Right lobe of liver (tissue), 6 donors: ENCODE results near the gene CNTNAP1. TPM values are rescaled to one million over a fixed set of nuclear protein-coding genes. Genes with fewer than 3 reads are reported as not detected.

ENCODE experiments used
- ATAC-seq, 4 donors: fragments of 200-7000 bp; cut with Tn5 transposase; one replicate each; pipeline ENCODE4 v1.9.1; 2020; ENCODE audit warnings: mild to moderate bottlenecking in 4 of 4, moderate library complexity in 4 of 4
- DNase-seq, 3 donors: peaks; one replicate each; pipeline ENCODE4 v3.0.0-alpha.2; 2020
- H3K27ac ChIP-seq, 3 donors: fragments of 200-600 bp; one replicate each; pipeline ENCODE4 v1.8.0; 2022
- H3K27me3 ChIP-seq, 2 donors: fragments of 200-600 bp; one replicate each; pipeline ENCODE4 v1.8.0; 2022
- H3K36me3 ChIP-seq, 4 donors: fragments of 200-600 bp; sonication (generic) in 1 of 4; one replicate each; pipeline versions ENCODE4 v1.5.1 to v1.8.0; 2017 to 2022; ENCODE audit warnings: control low read depth in 1 of 4
- H3K4me1 ChIP-seq, 4 donors: fragments of 200-600 bp; sonication (generic) in 1 of 4; one replicate each; pipeline versions ENCODE4 v1.5.1 to v1.8.0; 2017 to 2022; ENCODE audit warnings: control low read depth in 1 of 4
- H3K4me3 ChIP-seq, 3 donors: fragments of 200-600 bp; one replicate each; pipeline ENCODE4 v1.8.0; 2022
- H3K9me3 ChIP-seq, 4 donors: fragments of 200-600 bp; sonication (generic) in 1 of 4; one replicate each; pipeline versions ENCODE4 v1.5.1 to v1.8.0; 2017 to 2022; ENCODE audit warnings: control low read depth in 1 of 4
- POLR2A ChIP-seq: fragments of 450-650 bp; IDR thresholded peaks from one replicate; pipeline ENCODE4 v1.6.1; 2017; ENCODE audit warnings: antibody characterized with exemption, mild to moderate bottlenecking
- WGBS: methylation state at CpG from one replicate; pipeline ENCODE4 v1.1.6; 2018; ENCODE audit warnings: low coverage, low lambda C conversion rate; ENCODE audit not compliant: insufficient coverage; ENCODE audit errors: missing lambda C conversion rate; 5-methylcytosine and 5-hydroxymethylcytosine counted together
- intact Hi-C, 2 donors: fragments of 100-400 bp; cut with DNase I; formaldehyde crosslinking; loops; one replicate each; pipeline versions ENCODE4 v1.11.2 to v1.14.1; 2022
- long read RNA-seq: library from polyadenylated mRNA; unstranded; transcript quantifications from one replicate; pipeline ENCODE4 v2.0.0, GENCODE V29; 2019
- total RNA-seq, 6 experiments: library from RNA; depleted of rRNA in 2 of 6; stranded (reverse); fragments of >200 nt in 2 of 6; fragmentation: NEBNext Ultra II Directional in 3 of 6; extraction: Animal tissue kit (Norgen Biotek cat#: 25700) in 3 of 6; gene quantifications; one replicate each; pipeline versions ENCODE4 v1.1.0 to v1.2.4, GENCODE V29; 2016 to 2023
- TF ChIP-seq, protein P1 (sequence below), 4 donors: fragments of 200-600 bp in 3 of 4; fragments of 450-650 bp in 1 of 4; IDR thresholded peaks; one replicate each; pipeline versions ENCODE4 v1.5.1 to v1.8.0; 2016 to 2022; ENCODE audit warnings: antibody characterized with exemption in 4 of 4, mild to moderate bottlenecking in 2 of 4
- donor health status: DM: no; HTN: yes; CAD: no.
- donor health status: DM: no; HTN: no; CAD: no.
- donor health status: DM: no; HTN: no; CAD: no.
- donor health status: DM: no; HTN: yes; CAD: no.
- donor health status: DM: no; HTN: yes; CAD: no.

The CNTNAP1 gene
- total RNA-seq, result 1 to 10 TPM in 1 of 6 experiments, under 1 TPM in 5; 0.42 to 1.8 (median 0.56) TPM
- long read RNA-seq, result 0 reads

DNA sequence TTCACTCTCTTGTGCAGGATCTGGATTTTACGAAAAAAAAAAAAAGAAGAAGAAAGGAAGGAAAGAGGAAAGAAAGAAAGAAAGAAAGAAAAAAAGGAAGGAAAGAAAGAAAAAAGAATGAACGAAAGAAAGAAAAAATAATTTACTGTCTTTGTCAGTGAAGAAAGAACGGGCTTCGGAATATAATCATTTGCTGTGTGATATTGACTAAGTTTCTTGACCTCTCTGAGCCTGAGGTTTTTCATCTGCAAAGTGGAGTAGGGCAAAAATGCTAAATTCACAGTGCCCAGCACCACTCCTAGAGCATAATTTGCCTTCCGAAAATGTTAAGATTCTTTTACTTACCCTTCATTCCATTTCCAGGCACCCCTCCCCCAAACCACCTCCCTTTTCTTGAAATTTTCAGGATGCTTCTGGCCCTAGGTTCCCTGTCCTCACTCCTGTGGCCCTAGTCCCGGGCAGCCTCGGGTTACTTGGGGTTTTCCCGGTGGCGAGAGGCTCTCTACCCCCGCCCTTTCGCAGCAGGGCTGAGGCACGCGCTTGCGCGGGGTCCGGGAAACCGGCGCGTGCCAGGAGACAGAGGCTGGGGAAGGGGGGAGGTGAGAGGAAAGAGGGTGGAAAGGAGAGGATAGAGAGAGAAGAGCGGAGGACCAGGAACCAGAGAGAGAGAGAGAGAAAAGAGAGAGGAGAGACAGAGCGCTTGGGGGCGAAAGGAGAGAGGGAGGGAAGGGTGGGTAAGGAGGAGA is at the start of gene CNTNAP1:
CNTNAP1 (plus strand) TSS at position 556 of the 746 bp plus-strand sequence. CDS start 299 bp downstream, outside the sequence.
- ATAC-seq, result peak in 1 of 4 donors; percentile 11

DNA sequence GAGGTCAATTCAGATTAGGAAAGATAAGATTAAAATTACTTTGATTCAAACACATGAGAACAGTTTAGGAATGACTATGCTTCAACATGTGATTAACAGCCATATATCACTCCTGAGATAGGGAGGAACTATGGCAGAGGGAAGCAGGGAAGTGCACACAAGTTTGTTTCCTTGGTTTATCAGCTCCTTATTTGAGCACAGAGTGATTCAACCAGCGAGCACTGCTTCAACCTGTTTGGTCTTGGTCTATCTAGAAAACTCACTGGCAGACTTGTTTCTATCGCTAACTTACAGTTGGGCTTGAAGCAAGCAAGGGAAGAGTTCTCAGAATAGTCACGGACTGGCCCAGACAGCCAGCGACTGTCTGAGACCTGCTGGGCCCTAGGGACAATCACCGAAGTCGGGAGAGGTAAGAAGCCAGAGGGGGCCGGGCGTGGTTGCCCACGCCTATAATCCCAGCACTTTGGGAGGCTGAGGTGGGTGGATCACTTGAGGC is 49.3 kb upstream of the CNTNAP1 start:
- no peak for DNase-seq
- H3K27me3 ChIP-seq, result no peaks in the 10 kb centered on the region
- H3K4me3 ChIP-seq, result no peak overlapping the region
- no peaks in the 10 kb centered on the region for H3K9me3 ChIP-seq
- 82% methylated on average over 3 of the region's 9 CpGs for WGBS
- no peaks in the 10 kb centered on the region for H3K36me3 ChIP-seq
- no peak for TF ChIP-seq POLR2A
- TF ChIP-seq, protein P1, sequence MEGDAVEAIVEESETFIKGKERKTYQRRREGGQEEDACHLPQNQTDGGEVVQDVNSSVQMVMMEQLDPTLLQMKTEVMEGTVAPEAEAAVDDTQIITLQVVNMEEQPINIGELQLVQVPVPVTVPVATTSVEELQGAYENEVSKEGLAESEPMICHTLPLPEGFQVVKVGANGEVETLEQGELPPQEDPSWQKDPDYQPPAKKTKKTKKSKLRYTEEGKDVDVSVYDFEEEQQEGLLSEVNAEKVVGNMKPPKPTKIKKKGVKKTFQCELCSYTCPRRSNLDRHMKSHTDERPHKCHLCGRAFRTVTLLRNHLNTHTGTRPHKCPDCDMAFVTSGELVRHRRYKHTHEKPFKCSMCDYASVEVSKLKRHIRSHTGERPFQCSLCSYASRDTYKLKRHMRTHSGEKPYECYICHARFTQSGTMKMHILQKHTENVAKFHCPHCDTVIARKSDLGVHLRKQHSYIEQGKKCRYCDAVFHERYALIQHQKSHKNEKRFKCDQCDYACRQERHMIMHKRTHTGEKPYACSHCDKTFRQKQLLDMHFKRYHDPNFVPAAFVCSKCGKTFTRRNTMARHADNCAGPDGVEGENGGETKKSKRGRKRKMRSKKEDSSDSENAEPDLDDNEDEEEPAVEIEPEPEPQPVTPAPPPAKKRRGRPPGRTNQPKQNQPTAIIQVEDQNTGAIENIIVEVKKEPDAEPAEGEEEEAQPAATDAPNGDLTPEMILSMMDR (IDR thresholded peaks at IDR 0.05), result no peak
- intact Hi-C loops, result no loop called here
- ATAC-seq, result no peak
- H3K4me1 ChIP-seq, result no peaks in the 10 kb centered on the region
- no peak overlapping the region for H3K27ac ChIP-seq

More for the DNA sequence above, at the start of gene CNTNAP1:
- Histone ChIP-seq H3K9me3 (no peaks in the 10 kb centered on the region), H3K4me3 (peak within 1 kb of the TSS; percentile 18 to 32 (median 23)), H3K4me1 (peaks cover 0 to 40% (median 6%) of the 10 kb centered on the region in 4 donors), H3K36me3 (no peaks in the 10 kb centered on the region), H3K27ac (peak within 1 kb of the TSS in 1 of 3 donors; percentile 29), H3K27me3 (peaks cover 0 to 5% of the 10 kb centered on the region in 2 donors)
- TF ChIP-seq, protein P1 (IDR thresholded peaks at IDR 0.05), result no peak
- WGBS, result 6% methylated on average over 20 of the region's 22 CpGs
- peak in 1 of 3 donors; percentile 61 for DNase-seq
- intact Hi-C loops, result loop anchor here (10.0 kb wide), 2 partner anchors 67 to 97 kb away; no protein-coding TSS in a partner anchor

DNA sequence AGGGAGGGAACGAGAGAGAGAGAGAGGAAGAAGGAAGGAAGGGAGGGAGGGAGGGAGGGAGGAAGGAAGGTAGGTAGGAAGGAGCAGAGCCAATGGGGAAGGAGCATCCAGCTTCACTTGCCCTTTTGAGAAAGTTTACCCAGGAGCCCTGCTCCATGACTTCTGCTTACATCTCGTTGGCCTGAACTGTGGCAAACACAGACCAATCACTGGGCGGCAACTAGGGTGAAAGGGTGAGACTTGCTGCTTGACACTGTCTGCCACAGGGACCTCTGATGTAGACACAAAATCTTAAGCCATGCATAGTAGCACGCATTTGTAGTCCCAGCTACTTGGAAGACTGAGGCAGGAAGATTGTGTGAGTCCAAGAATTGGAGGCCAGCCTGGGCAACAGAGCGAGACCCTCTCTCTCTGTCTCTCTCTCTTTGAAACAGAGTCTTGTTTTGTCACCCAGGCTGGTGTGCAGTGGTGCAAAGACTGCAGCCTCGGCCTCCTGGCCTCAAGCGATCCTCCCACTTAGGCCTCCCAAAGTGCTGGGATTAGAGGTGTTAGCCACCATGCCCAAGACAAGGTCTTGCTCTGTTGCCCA is 42.7 kb upstream of the CNTNAP1 start:
- no peaks in the 10 kb centered on the region for H3K9me3 ChIP-seq
- DNase-seq (no peak), ATAC-seq (no peak)
- no peak for TF ChIP-seq POLR2A
- TF ChIP-seq, protein P1 (IDR thresholded peaks at IDR 0.05), result no peak
- no peaks in the 10 kb centered on the region for H3K4me1 ChIP-seq
- 100% methylated on average over 3 of the region's 7 CpGs for WGBS
- intact Hi-C loops, result no loop called here
- H3K4me3 ChIP-seq, result no peak overlapping the region
- H3K27ac ChIP-seq, result no peak overlapping the region
- H3K36me3 ChIP-seq, result no peaks in the 10 kb centered on the region
- no peaks in the 10 kb centered on the region for H3K27me3 ChIP-seq

DNA sequence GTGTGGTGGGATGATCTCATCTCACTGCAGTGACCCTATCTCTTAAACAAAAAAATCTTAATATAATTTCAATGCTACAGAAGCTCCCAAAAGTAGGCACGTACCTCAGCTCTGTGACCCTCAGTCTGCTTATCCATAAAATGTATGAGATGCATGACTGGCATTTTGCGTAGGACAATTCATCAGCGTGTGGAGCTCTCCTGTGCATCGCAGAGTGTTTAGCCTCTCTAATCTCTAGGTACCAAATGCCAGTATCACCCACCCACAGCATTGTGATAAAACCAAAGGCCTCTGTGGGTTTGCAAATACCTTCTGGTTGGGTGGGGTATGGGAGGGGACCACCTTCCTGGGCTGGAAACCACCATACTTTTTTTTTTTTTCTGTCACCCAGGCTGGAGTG is 42.2 kb upstream of the CNTNAP1 start:
- no peaks in the 10 kb centered on the region for H3K4me1 ChIP-seq
- DNase-seq (no peak), ATAC-seq (no peak)
- no peaks in the 10 kb centered on the region for H3K36me3 ChIP-seq
- WGBS, result 80% methylated on average over 1 of the region's 4 CpGs
- H3K27me3 ChIP-seq, result no peaks in the 10 kb centered on the region
- no peak overlapping the region for H3K27ac ChIP-seq
- no peak overlapping the region for H3K4me3 ChIP-seq
- H3K9me3 ChIP-seq, result no peaks in the 10 kb centered on the region
- intact Hi-C loops, result no loop called here
- TF ChIP-seq, protein P1 (IDR thresholded peaks at IDR 0.05), result no peak
- TF ChIP-seq POLR2A, result no peak
